ENCODE data around the gene PTPRCAP. TPM values are rescaled to one million over a fixed set of nuclear protein-coding genes. Genes with fewer than 3 reads are reported as not detected.

Gene PTPRCAP
- total and polyA plus RNA-seq, 12 donors: 0.57 to 13.4 (median 3.9) TPM

DNA sequence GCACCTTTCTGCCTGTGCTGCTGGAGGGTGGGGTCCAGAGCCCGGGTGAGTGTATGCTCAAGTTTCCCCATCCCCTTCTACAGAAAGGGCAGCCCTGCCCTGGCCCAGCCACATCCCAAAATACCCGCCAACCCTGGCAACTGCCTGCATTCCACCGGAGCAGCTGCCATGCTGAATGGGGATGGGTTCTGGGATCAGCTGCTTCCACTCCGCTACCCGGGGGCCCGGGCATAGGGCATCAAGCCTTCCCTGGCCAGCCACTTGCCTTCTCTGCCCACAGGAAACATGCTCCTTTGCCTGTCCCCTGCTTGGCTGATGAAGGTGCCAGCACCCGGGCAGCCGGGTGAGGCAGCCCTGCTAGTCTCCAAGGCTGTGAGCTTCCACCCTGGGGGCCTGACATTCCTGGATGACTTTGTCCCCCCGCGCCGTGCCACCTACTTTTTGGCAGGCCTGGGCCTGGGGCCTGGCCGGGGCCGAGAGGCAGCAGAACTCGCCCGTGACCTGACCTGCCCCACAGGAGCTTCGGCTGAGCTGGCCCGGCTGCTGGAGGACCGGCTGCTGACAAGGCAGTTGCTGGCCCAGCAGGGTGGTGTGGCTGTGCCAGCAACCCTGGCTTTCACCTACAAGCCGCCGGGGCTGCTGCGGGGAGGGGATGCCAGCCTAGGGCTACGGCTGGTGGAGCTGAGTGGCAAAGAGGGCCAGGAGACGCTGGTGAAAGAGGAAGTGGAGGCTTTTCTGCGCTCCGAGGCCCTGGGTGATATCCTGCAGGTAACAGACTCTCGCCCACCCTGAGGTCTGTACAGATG is 18.8 kb downstream of the PTPRCAP start:
- Histone ChIP-seq H3K4me1 (replicated peaks in 1 of 2) (peaks cover 10 to 12% of the 10 kb centered on the region in 2 donors), H3K4me3 (no peak overlapping the region), H3K27me3 (peaks cover 3% of the 10 kb centered on the region), H3K27ac (no peak overlapping the region), H3K36me3 (replicated peaks in 1 of 2) (no peaks in the 10 kb centered on the region), H3K9me3 (replicated peaks in 1 of 3) (no peaks in the 10 kb centered on the region)
- 78 to 88% (median 82%) methylated on average over 12 to 26 of the region's 26 CpGs for WGBS, 4 donors
- no peak for DNase-seq
- TF ChIP-seq, protein P1, sequence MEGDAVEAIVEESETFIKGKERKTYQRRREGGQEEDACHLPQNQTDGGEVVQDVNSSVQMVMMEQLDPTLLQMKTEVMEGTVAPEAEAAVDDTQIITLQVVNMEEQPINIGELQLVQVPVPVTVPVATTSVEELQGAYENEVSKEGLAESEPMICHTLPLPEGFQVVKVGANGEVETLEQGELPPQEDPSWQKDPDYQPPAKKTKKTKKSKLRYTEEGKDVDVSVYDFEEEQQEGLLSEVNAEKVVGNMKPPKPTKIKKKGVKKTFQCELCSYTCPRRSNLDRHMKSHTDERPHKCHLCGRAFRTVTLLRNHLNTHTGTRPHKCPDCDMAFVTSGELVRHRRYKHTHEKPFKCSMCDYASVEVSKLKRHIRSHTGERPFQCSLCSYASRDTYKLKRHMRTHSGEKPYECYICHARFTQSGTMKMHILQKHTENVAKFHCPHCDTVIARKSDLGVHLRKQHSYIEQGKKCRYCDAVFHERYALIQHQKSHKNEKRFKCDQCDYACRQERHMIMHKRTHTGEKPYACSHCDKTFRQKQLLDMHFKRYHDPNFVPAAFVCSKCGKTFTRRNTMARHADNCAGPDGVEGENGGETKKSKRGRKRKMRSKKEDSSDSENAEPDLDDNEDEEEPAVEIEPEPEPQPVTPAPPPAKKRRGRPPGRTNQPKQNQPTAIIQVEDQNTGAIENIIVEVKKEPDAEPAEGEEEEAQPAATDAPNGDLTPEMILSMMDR (IDR thresholded peaks at IDR 0.05): no peak
- TF ChIP-seq POLR2A (IDR thresholded peaks at IDR 0.05): no peak
- intact Hi-C loops (cut with DNase I): no loop called here

DNA sequence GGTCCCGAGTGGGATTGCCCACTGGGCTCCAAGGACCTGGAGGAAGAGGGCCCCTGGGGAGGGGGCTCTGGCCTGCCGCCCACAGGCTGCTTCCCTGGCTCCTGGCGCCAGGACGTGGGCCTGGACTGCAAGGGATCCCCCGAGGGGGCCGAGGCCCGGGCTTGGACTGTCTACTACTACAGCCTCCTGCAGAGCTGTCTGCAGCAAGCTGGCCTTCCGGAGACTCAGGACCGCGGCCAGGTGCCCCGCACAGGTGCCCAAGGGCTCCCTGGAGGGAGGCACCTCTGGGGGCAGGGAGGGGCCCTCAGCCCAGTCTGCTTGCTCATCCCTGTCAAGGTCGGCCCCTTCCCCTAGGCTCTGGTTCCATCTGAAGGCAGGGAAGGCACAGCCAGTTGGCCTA is 20.1 kb downstream of the PTPRCAP start:
- TF ChIP-seq, protein P1 (IDR thresholded peaks at IDR 0.05): no peak
- TF ChIP-seq POLR2A (IDR thresholded peaks at IDR 0.05): no peak
- Histone ChIP-seq H3K4me1 (replicated peaks in 1 of 2) (peaks cover 10 to 16% of the 10 kb centered on the region in 2 donors), H3K36me3 (replicated peaks in 1 of 2) (no peaks in the 10 kb centered on the region), H3K4me3 (no peak overlapping the region), H3K27ac (no peak overlapping the region), H3K9me3 (replicated peaks in 1 of 3) (no peaks in the 10 kb centered on the region), H3K27me3 (peaks cover 13% of the 10 kb centered on the region)
- 89 to 97% (median 89%) methylated on average over 7 to 12 of the region's 12 CpGs; no CpG with 5 or more reads in 1 of the 4 donors for WGBS, 4 donors
- DNase-seq: no peak
- intact Hi-C loops (cut with DNase I): no loop called here

DNA sequence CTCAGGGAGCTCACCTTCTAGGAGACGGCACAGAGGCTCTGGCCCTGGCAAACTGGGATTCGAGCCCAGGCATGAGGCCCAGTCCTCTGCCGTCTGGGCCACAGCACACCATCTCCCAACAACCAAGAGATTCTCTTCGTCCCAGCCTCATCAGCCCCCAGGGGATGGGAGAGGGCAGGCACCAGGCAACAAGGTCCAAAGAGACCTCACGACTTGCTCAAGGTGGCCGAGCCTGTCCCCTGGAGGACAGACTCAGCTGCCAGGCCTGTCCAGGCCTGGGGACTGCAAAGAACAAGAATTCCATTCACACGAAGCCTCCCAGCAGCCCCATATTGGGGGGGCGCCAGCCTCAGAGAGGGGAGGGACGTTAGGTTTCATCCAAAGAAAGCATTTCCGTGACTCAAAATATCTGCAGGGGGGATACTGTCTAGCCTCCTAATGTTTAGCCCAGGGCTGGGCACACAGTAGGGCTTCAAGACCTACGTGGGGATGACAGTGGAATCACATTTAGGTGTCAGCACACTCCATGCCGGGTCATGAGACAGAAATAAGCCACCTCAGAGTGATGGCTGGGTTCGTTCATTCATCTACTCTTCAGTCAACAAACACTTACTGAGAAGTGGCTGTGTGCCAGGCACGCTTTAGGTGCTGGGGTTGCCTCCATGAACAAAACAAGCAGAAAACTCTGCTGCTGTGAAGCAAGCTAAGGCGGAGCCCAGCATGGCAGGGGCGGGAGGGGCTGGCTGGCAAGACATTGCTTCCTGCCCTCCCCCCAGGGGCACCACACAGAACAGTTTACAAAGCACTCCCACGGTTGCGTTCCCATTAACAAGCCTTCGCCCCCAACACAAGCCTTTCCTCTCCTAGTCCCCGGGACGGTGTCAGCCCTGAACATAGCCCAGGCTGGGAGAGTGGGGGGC is 20.8 kb downstream of the PTPRCAP start:
- H3K27ac ChIP-seq: no peak overlapping the region
- H3K27me3 ChIP-seq: peaks cover 14% of the 10 kb centered on the region
- no peak for DNase-seq
- intact Hi-C loops (cut with DNase I): no loop called here
- WGBS, 4 donors: 64 to 80% (median 71%) methylated on average over 14 to 21 of the region's 21 CpGs
- peaks cover 10 to 16% of the 10 kb centered on the region in 2 donors for H3K4me1 ChIP-seq (replicated peaks in 1 of 2)
- TF ChIP-seq, protein P1 (IDR thresholded peaks at IDR 0.05): no peak
- TF ChIP-seq POLR2A (IDR thresholded peaks at IDR 0.05): no peak
- no peak overlapping the region for H3K4me3 ChIP-seq
- H3K36me3 ChIP-seq (replicated peaks in 1 of 2): no peaks in the 10 kb centered on the region
- no peaks in the 10 kb centered on the region for H3K9me3 ChIP-seq (replicated peaks in 1 of 3)
